Gastroesophageal sphincter (tissue), 3 donors: ENCODE results near the gene PINK1.

Experiments used
- CTCF ChIP-seq, 4 experiments: fragments of 200-600 bp in 2 of 4; fragments of 450-650 bp in 2 of 4; sonication (generic) in 1 of 4; IDR thresholded peaks; one replicate each; pipeline ENCODE4 v1.5.1; 2017 to 2019; ENCODE audit warnings: antibody characterized with exemption in 4 of 4, mild to moderate bottlenecking in 2 of 4, moderate library complexity in 2 of 4
- EP300 ChIP-seq: sonication (generic); formaldehyde crosslinking; IDR thresholded peaks from one replicate; pipeline ENCODE4 v1.6.1; 2017; ENCODE audit warnings: antibody characterized with exemption, mild to moderate bottlenecking
- POLR2A ChIP-seq, 2 donors: fragments of 450-650 bp; IDR thresholded peaks; one replicate each; pipeline ENCODE4 v1.6.1; 2017; ENCODE audit warnings: antibody characterized with exemption in 2 of 2, mild to moderate bottlenecking in 2 of 2, moderate library complexity in 1 of 2

- TF ChIP-seq CTCF (IDR thresholded peaks at IDR 0.05) (no peak), POLR2A (IDR thresholded peaks at IDR 0.05) (no peak), EP300 (no peak)
Observed at GRCh38 chr1:20670936-20671335, 37.7 kb downstream of the PINK1 start.
